ENCODE results near the gene DZIP1.

Gene DZIP1

GRCh38 chr13:95652821-95653220 lies 8.3 kb upstream of the DZIP1 start:
- H3K4me3 ChIP-seq (ENCODE audit: low read depth, low read length) = no peak overlapping the region
- DNase-seq (ENCODE audit: low read depth) = no peak
- no peak for TF ChIP-seq CTCF (conservative IDR thresholded peaks at IDR 0.05; ENCODE audit: low read depth, low read length)

GRCh38 chr13:95652244-95652764 lies 7.8 kb upstream of the DZIP1 start:
- no peak for TF ChIP-seq CTCF (conservative IDR thresholded peaks at IDR 0.05; ENCODE audit: low read depth, low read length)
- no peak overlapping the region for H3K4me3 ChIP-seq (ENCODE audit: low read depth, low read length)

GRCh38 chr13:95650696-95651095 lies 6.2 kb upstream of the DZIP1 start:
- TF ChIP-seq CTCF (conservative IDR thresholded peaks at IDR 0.05; ENCODE audit: low read depth, low read length) = no peak
- no peak for DNase-seq (ENCODE audit: low read depth)
- no peak overlapping the region for H3K4me3 ChIP-seq (ENCODE audit: low read depth, low read length)

More at GRCh38 chr13:95652244-95652764, 7.8 kb upstream of the DZIP1 start:
- no peak for DNase-seq (ENCODE audit: low read depth)

- no peak for DNase-seq (ENCODE audit: low read depth)
- no peak overlapping the region for H3K4me3 ChIP-seq (ENCODE audit: low read depth, low read length)
- no peak for TF ChIP-seq CTCF (conservative IDR thresholded peaks at IDR 0.05; ENCODE audit: low read depth, low read length)
These were observed 2.8 kb upstream of the DZIP1 start for GRCh38 chr13:95647321-95647720.

GRCh38 chr13:95643936-95644598 lies 439 bp downstream of the DZIP1 start:
- DNase-seq (ENCODE audit: low read depth) = peak; percentile 39
- peak overlapping the region; percentile 77 for H3K4me3 ChIP-seq (ENCODE audit: low read depth, low read length)
- TF ChIP-seq CTCF (conservative IDR thresholded peaks at IDR 0.05; ENCODE audit: low read depth, low read length) = no peak

- peak overlapping the region; percentile 77 for H3K4me3 ChIP-seq (ENCODE audit: low read depth, low read length)
- TF ChIP-seq CTCF (conservative IDR thresholded peaks at IDR 0.05; ENCODE audit: low read depth, low read length) = no peak
- peak; percentile 63 for DNase-seq (ENCODE audit: low read depth)
These were observed 953 bp downstream of the DZIP1 start for GRCh38 chr13:95643571-95643935.

- no peak for TF ChIP-seq CTCF (conservative IDR thresholded peaks at IDR 0.05; ENCODE audit: low read depth, low read length)
- H3K4me3 ChIP-seq (ENCODE audit: low read depth, low read length) = peak overlapping the region; percentile 77
- DNase-seq (ENCODE audit: low read depth) = no peak
These were observed 1.5 kb downstream of the DZIP1 start for GRCh38 chr13:95642999-95643398.
